PC-3 (cell line): ENCODE data around the gene RBM6.

ENCODE experiments used
- EZH2 ChIP-seq: fragments of 300-600 bp; sonication (generic); IDR thresholded peaks from one replicate; pipeline ENCODE4 v1.6.1; 2017; ENCODE audit warnings: antibody characterized with exemption, mild to moderate bottlenecking, low read length; ENCODE audit not compliant: unreplicated experiment
- EZH2phosphoT487 ChIP-seq: fragments of 300-600 bp; sonication (generic); IDR thresholded peaks from 2 replicates; pipeline ENCODE4 v1.6.1; 2018; ENCODE audit warnings: mild to moderate bottlenecking, antibody characterized with exemption, low read length, borderline replicate concordance
- TF ChIP-seq, protein P1 (sequence below): fragments of 300-600 bp; sonication (generic); conservative IDR thresholded peaks from 2 replicates; pipeline ENCODE4 v1.5.1; 2017; ENCODE audit warnings: antibody characterized with exemption, low read depth, mild to moderate bottlenecking, low read length

DNA sequence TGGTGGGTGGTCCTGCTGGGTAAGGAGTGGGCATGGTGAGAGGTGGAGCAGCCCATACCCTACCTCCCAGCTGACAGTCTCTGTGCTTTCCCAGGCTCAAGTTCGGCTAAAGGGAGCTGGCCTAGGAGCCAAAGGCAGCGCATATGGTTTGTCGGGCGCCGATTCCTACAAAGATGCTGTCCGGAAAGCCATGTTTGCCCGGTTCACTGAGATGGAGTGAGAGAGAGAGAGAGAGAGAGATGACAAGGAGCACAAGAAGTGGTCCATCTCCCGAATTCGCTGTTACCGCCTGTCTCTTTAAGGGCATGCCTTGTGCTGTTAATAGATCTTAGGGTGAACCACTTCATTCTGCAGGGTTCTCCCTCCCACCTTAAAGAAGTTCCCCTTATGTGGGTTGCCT, 178.3 kb downstream of the RBM6 start:
- TF ChIP-seq, protein P1, sequence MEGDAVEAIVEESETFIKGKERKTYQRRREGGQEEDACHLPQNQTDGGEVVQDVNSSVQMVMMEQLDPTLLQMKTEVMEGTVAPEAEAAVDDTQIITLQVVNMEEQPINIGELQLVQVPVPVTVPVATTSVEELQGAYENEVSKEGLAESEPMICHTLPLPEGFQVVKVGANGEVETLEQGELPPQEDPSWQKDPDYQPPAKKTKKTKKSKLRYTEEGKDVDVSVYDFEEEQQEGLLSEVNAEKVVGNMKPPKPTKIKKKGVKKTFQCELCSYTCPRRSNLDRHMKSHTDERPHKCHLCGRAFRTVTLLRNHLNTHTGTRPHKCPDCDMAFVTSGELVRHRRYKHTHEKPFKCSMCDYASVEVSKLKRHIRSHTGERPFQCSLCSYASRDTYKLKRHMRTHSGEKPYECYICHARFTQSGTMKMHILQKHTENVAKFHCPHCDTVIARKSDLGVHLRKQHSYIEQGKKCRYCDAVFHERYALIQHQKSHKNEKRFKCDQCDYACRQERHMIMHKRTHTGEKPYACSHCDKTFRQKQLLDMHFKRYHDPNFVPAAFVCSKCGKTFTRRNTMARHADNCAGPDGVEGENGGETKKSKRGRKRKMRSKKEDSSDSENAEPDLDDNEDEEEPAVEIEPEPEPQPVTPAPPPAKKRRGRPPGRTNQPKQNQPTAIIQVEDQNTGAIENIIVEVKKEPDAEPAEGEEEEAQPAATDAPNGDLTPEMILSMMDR, result no peak
- TF ChIP-seq EZH2, result no peak
- TF ChIP-seq EZH2phosphoT487, result no peak
